HCT116 (cell line): ENCODE measurements around the gene UBE2N. TPM values are rescaled to one million over a fixed set of nuclear protein-coding genes. Genes with fewer than 3 reads are reported as not detected.

Source experiments
- ATAC-seq: fragments of 200-7000 bp; cut with Tn5 transposase; 2 replicates; pipeline ENCODE4 v1.9.1; 2020; ENCODE audit warnings: mild to moderate bottlenecking, moderate library complexity
- BruUV-seq: library from RNA; stranded (reverse); fragments of 400-500 nt; replicated peaks from 2 replicates; lab custom pipeline; 2021; lab: Mats Ljungman, UMichigan
- CTCF ChIA-PET: fragments of 300-600 bp; sonication (Branson Sonifier 250); formaldehyde crosslinking; loops from one replicate; lab custom pipeline; 2021; ENCODE audit warnings: antibody characterized with exemption; lab: Charles Lee
- POLR2A ChIA-PET: fragments of 300-600, 350-600 bp; sonication (Branson Sonifier 250); formaldehyde crosslinking; loops from one replicate; lab custom pipeline; 2021; ENCODE audit warnings: antibody characterized with exemption; lab: Charles Lee
- RAD21 ChIA-PET, 2 experiments: fragments of 300-600 bp; sonication (Branson Sonifier 250); formaldehyde crosslinking; loops; one replicate each; lab custom pipeline; 2023; ENCODE audit warnings: low total read pairs in 2 of 2; ENCODE audit not compliant: uncharacterized antibody in 2 of 2, unreplicated experiment in 2 of 2, low non-redundant PET in 1 of 2; lab: Charles Lee
- DNase-seq: peaks from one replicate; pipeline ENCODE4 v3.0.0-alpha.2; 2010; ENCODE audit warnings: low read depth, low spot score
- H2AFZ ChIP-seq: fragments of 200-600 bp; shearing (Covaris generic), sonication (generic); 2 replicates; pipeline ENCODE4 v1.6.1; 2017; ENCODE audit warnings: low read depth, mixed run types, mixed read lengths, antibody characterized with exemption, low read length; ENCODE audit not compliant: poor library complexity, severe bottlenecking
- H3K27ac ChIP-seq: 2 replicates; pipeline ENCODE4 v1.5.1; 2012; ENCODE audit warnings: low read depth, low read length
- H3K27me3 ChIP-seq: fragments of 200-600 bp; sonication (generic); 2 replicates; pipeline ENCODE4 v1.6.1; 2016; ENCODE audit warnings: mixed run types, low read length, mixed read lengths; ENCODE audit not compliant: insufficient read depth
- H3K36me3 ChIP-seq, 2 experiments: fragments of 200-500 bp in 1 of 2; fragments of 200-600 bp in 1 of 2; sonication (Bioruptor generic) in 1 of 2; sonication (generic) in 1 of 2; 2 replicates each; pipeline versions ENCODE4 v1.5.1 to v1.6.1; 2014 to 2016; ENCODE audit warnings: low read length in 2 of 2, inconsistent platforms in 1 of 2, mixed read lengths in 1 of 2, mixed run types in 1 of 2; ENCODE audit not compliant: insufficient read depth in 2 of 2, control insufficient read depth in 1 of 2
- H3K4me1 ChIP-seq, 2 experiments: fragments of 200-600 bp in 1 of 2; sonication (generic) in 1 of 2; 2 replicates each; pipeline versions ENCODE4 v1.5.1 to v1.6.1; 2012 to 2017; ENCODE audit warnings: low read length in 2 of 2, inconsistent platforms in 1 of 2, mild to moderate bottlenecking in 1 of 2, mixed read lengths in 1 of 2, mixed run types in 1 of 2, moderate library complexity in 1 of 2; ENCODE audit not compliant: insufficient read depth in 2 of 2, control insufficient read depth in 1 of 2
- H3K4me2 ChIP-seq: fragments of 200-600 bp; sonication (generic); 2 replicates; pipeline ENCODE4 v1.6.1; 2017; ENCODE audit warnings: mixed run types, low read length, mixed read lengths
- H3K4me3 ChIP-seq, 2 experiments: fragments of 200-600 bp in 1 of 2; sonication (generic) in 1 of 2; replicated peaks in 1 of 2; 2 replicates each; pipeline ENCODE4 v1.5.1; 2011 to 2016; ENCODE audit warnings: low read length in 2 of 2, control low read depth in 1 of 2, low read depth in 1 of 2, mild to moderate bottlenecking in 1 of 2, mixed read lengths in 1 of 2, mixed run types in 1 of 2
- H3K79me2 ChIP-seq: fragments of 200-600 bp; sonication (generic); 2 replicates; pipeline ENCODE4 v1.6.1; 2017; ENCODE audit warnings: mild to moderate bottlenecking, mixed run types, low read length, moderate library complexity, mixed read lengths; ENCODE audit not compliant: insufficient read depth
- H3K9ac ChIP-seq: fragments of 200-600 bp; sonication (generic); 2 replicates; pipeline ENCODE4 v1.6.1; 2016; ENCODE audit warnings: low read length, mixed read lengths
- H3K9me2 ChIP-seq: fragments of 200-600 bp; sonication (generic), shearing (Covaris generic); 2 replicates; pipeline ENCODE4 v1.6.1; 2017; ENCODE audit warnings: mixed run types, mild to moderate bottlenecking, moderate library complexity; ENCODE audit not compliant: insufficient read depth
- H3K9me3 ChIP-seq, 2 experiments: fragments of 200-500 bp in 1 of 2; fragments of 200-600 bp in 1 of 2; sonication (Bioruptor generic) in 1 of 2; sonication (generic) in 1 of 2; 2 replicates each; pipeline ENCODE4 v1.6.1; 2014 to 2017; ENCODE audit warnings: low read length in 2 of 2, mixed read lengths in 2 of 2, inconsistent platforms in 1 of 2, low read depth in 1 of 2, mild to moderate bottlenecking in 1 of 2, mixed run types in 1 of 2, moderate library complexity in 1 of 2; ENCODE audit not compliant: control insufficient read depth in 1 of 2, insufficient read depth in 1 of 2
- H4K20me1 ChIP-seq: fragments of 200-600 bp; sonication (generic), shearing (Covaris generic); 2 replicates; pipeline ENCODE4 v1.6.1; 2017; ENCODE audit warnings: mixed run types, mild to moderate bottlenecking, moderate library complexity; ENCODE audit not compliant: insufficient read depth
- CBX3 ChIP-seq: IDR thresholded peaks from 2 replicates; pipeline ENCODE4 v1.6.1; 2012; ENCODE audit warnings: low read depth
- EGR1 ChIP-seq: IDR thresholded peaks from 2 replicates; pipeline ENCODE4 v1.6.1; 2012; ENCODE audit warnings: low read depth
- ELF1 ChIP-seq: IDR thresholded peaks from 2 replicates; pipeline ENCODE4 v1.6.1; 2012; ENCODE audit warnings: low read depth, borderline replicate concordance
- EZH2 ChIP-seq: fragments of 200-600 bp; sonication (generic); IDR thresholded peaks from 2 replicates; pipeline ENCODE4 v1.6.1; 2017; ENCODE audit warnings: antibody characterized with exemption, mixed run types
- EZH2phosphoT487 ChIP-seq: fragments of 200-600 bp; IDR thresholded peaks from 2 replicates; pipeline ENCODE4 v1.6.1; 2018; ENCODE audit warnings: antibody characterized with exemption, borderline replicate concordance
- JUND ChIP-seq: IDR thresholded peaks from 2 replicates; pipeline ENCODE4 v1.6.1; 2012
- POLR2A ChIP-seq: IDR thresholded peaks from 2 replicates; pipeline ENCODE4 v1.7.0; 2011; ENCODE audit warnings: borderline replicate concordance; ENCODE audit not compliant: insufficient read depth, insufficient read length; ENCODE audit errors: extremely low read depth
- POLR2AphosphoS5 ChIP-seq: IDR thresholded peaks from 2 replicates; pipeline ENCODE4 v1.6.1; 2011; ENCODE audit warnings: mild to moderate bottlenecking, low read depth, low read length, moderate library complexity
- RAD21 ChIP-seq: IDR thresholded peaks from 2 replicates; pipeline ENCODE4 v1.6.1; 2012; ENCODE audit warnings: low read depth, mild to moderate bottlenecking
- SIN3A ChIP-seq: IDR thresholded peaks from 2 replicates; pipeline ENCODE4 v1.6.1; 2012; ENCODE audit warnings: low read depth
- SP1 ChIP-seq: IDR thresholded peaks from 2 replicates; pipeline ENCODE4 v1.6.1; 2012; ENCODE audit warnings: low read depth
- SRF ChIP-seq: IDR thresholded peaks from 2 replicates; pipeline ENCODE4 v1.6.1; 2012; ENCODE audit warnings: low read depth
- TCF7L2 ChIP-seq: IDR thresholded peaks from 2 replicates; pipeline ENCODE4 v1.7.0; 2011; ENCODE audit warnings: borderline replicate concordance, inconsistent platforms; ENCODE audit not compliant: insufficient read depth, insufficient read length; ENCODE audit errors: extremely low read depth
- ZFX ChIP-seq: fragments of 450-650 bp; IDR thresholded peaks from 2 replicates; pipeline ENCODE4 v1.6.1; 2017
- intact Hi-C: fragments of 100-400 bp; cut with micrococcal nuclease; formaldehyde crosslinking; loops from 2 replicates; pipeline ENCODE4 v1.10.0; 2022
- total RNA-seq: library from RNA; stranded (reverse); gene quantifications from one replicate; pipeline ENCODE4 v1.2.1, GENCODE V29; 2021; ENCODE audit not compliant: unreplicated experiment
- TF ChIP-seq, protein P1 (sequence below): IDR thresholded peaks from 2 replicates; pipeline ENCODE4 v1.6.1; 2011; ENCODE audit warnings: mild to moderate bottlenecking, low read length, moderate library complexity; ENCODE audit not compliant: insufficient replicate concordance; ENCODE audit errors: extremely low read depth
- TF ChIP-seq, protein P2 (sequence below), 3 experiments: fragments of 200-600 bp in 1 of 3; sonication (generic) in 1 of 3; IDR thresholded peaks in 2 of 3; conservative IDR thresholded peaks in 1 of 3; 2 replicates each; pipeline ENCODE4 v1.5.1; 2012 to 2017; ENCODE audit warnings: low read depth in 2 of 3, low read length in 2 of 3, antibody characterized with exemption in 1 of 3, borderline replicate concordance in 1 of 3, control low read depth in 1 of 3, mild to moderate bottlenecking in 1 of 3, mixed read lengths in 1 of 3, mixed run types in 1 of 3, moderate library complexity in 1 of 3; ENCODE audit not compliant: insufficient read depth in 1 of 3
- TF ChIP-seq, protein P3 (sequence below): IDR thresholded peaks from 2 replicates; pipeline ENCODE4 v1.6.1; 2012
- TF ChIP-seq, protein P4 (sequence below): IDR thresholded peaks from 2 replicates; pipeline ENCODE4 v1.6.1; 2012; ENCODE audit warnings: low read depth
- TF ChIP-seq, protein P5 (sequence below): IDR thresholded peaks from 2 replicates; pipeline ENCODE4 v1.6.1; 2012

The UBE2N gene
- total RNA-seq, 1 experiment from 2014 or later = 140 TPM

DNA sequence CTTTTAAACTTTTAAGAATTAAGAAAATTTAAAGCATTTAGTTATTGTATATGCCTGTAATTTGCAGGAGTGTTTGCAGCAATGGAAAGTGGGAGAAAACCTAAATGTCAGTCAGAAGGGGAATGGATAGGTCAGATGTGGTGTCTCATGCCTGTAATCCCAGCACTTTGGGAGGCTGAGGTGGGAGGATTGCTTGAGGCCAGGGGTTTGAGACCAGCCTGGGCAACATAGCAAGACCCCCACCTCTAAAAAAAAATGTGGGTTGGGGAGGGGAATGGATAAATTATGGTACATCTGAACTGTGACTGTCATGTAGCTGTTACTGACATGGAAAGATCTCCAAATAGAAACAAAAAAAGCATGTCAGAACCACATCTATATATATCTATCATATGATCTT is 27.6 kb upstream of the UBE2N start:
- Histone ChIP-seq H3K9me3 (no peaks in the 10 kb centered on the region), H3K27me3 (no peaks in the 10 kb centered on the region), H3K36me3 (peaks cover 18 to 26% of the 10 kb centered on the region in 2 experiments; a peak in 3 of 4 replicates), H3K4me3 (no peak overlapping the region), H3K9ac (no peak overlapping the region), H3K4me1 (peaks cover 5 to 10% of the 10 kb centered on the region in 2 experiments; a peak in 3 of 4 replicates), H3K9me2 (no peaks in the 10 kb centered on the region), H3K4me2 (peak overlapping the region; percentile 78; the same call in 1 of the 2 replicates), H3K27ac (no peak overlapping the region), H2AFZ (no peak overlapping the region), H3K79me2 (peaks cover 67% of the 10 kb centered on the region)
- ATAC-seq (no peak), DNase-seq (no peak)
- ChIA-PET CTCF (no interaction called here), POLR2A (no interaction called here), RAD21 (no interaction called here)
- intact Hi-C loops = no loop called here
- no TSS peak for BruUV-seq
- TF ChIP-seq POLR2A = no peak
- no peak for TF ChIP-seq EZH2phosphoT487
- no peak for TF ChIP-seq POLR2AphosphoS5
- TF ChIP-seq TCF7L2 = no peak
- TF ChIP-seq, protein P1, sequence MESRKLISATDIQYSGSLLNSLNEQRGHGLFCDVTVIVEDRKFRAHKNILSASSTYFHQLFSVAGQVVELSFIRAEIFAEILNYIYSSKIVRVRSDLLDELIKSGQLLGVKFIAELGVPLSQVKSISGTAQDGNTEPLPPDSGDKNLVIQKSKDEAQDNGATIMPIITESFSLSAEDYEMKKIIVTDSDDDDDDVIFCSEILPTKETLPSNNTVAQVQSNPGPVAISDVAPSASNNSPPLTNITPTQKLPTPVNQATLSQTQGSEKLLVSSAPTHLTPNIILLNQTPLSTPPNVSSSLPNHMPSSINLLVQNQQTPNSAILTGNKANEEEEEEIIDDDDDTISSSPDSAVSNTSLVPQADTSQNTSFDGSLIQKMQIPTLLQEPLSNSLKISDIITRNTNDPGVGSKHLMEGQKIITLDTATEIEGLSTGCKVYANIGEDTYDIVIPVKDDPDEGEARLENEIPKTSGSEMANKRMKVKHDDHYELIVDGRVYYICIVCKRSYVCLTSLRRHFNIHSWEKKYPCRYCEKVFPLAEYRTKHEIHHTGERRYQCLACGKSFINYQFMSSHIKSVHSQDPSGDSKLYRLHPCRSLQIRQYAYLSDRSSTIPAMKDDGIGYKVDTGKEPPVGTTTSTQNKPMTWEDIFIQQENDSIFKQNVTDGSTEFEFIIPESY = no peak
- no peak for TF ChIP-seq ZFX
- TF ChIP-seq ELF1 = no peak
- no peak for TF ChIP-seq CBX3
- TF ChIP-seq, protein P2, sequence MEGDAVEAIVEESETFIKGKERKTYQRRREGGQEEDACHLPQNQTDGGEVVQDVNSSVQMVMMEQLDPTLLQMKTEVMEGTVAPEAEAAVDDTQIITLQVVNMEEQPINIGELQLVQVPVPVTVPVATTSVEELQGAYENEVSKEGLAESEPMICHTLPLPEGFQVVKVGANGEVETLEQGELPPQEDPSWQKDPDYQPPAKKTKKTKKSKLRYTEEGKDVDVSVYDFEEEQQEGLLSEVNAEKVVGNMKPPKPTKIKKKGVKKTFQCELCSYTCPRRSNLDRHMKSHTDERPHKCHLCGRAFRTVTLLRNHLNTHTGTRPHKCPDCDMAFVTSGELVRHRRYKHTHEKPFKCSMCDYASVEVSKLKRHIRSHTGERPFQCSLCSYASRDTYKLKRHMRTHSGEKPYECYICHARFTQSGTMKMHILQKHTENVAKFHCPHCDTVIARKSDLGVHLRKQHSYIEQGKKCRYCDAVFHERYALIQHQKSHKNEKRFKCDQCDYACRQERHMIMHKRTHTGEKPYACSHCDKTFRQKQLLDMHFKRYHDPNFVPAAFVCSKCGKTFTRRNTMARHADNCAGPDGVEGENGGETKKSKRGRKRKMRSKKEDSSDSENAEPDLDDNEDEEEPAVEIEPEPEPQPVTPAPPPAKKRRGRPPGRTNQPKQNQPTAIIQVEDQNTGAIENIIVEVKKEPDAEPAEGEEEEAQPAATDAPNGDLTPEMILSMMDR (IDR thresholded peaks at IDR 0.05 in 2 of 3, conservative IDR thresholded peaks at IDR 0.05 in 1 of 3; ENCODE audit: borderline replicate concordance in 1 of 3, insufficient read depth in 1 of 3, low read depth in 2 of 3, low read length in 2 of 3) = no peak
- TF ChIP-seq SP1 = no peak
- TF ChIP-seq, protein P3, sequence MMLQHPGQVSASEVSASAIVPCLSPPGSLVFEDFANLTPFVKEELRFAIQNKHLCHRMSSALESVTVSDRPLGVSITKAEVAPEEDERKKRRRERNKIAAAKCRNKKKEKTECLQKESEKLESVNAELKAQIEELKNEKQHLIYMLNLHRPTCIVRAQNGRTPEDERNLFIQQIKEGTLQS = no peak
- TF ChIP-seq, protein P4, sequence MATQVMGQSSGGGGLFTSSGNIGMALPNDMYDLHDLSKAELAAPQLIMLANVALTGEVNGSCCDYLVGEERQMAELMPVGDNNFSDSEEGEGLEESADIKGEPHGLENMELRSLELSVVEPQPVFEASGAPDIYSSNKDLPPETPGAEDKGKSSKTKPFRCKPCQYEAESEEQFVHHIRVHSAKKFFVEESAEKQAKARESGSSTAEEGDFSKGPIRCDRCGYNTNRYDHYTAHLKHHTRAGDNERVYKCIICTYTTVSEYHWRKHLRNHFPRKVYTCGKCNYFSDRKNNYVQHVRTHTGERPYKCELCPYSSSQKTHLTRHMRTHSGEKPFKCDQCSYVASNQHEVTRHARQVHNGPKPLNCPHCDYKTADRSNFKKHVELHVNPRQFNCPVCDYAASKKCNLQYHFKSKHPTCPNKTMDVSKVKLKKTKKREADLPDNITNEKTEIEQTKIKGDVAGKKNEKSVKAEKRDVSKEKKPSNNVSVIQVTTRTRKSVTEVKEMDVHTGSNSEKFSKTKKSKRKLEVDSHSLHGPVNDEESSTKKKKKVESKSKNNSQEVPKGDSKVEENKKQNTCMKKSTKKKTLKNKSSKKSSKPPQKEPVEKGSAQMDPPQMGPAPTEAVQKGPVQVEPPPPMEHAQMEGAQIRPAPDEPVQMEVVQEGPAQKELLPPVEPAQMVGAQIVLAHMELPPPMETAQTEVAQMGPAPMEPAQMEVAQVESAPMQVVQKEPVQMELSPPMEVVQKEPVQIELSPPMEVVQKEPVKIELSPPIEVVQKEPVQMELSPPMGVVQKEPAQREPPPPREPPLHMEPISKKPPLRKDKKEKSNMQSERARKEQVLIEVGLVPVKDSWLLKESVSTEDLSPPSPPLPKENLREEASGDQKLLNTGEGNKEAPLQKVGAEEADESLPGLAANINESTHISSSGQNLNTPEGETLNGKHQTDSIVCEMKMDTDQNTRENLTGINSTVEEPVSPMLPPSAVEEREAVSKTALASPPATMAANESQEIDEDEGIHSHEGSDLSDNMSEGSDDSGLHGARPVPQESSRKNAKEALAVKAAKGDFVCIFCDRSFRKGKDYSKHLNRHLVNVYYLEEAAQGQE = no peak
- TF ChIP-seq SIN3A = no peak
- no peak for TF ChIP-seq SRF
- no peak for TF ChIP-seq JUND
- TF ChIP-seq EGR1 = no peak
- TF ChIP-seq, protein P5, sequence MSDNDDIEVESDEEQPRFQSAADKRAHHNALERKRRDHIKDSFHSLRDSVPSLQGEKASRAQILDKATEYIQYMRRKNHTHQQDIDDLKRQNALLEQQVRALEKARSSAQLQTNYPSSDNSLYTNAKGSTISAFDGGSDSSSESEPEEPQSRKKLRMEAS = no peak
- no peak for TF ChIP-seq EZH2
- TF ChIP-seq RAD21 = no peak
- TF ChIP-seq, all 23 proteins: peak for 0
- no peaks in the 10 kb centered on the region for H4K20me1 ChIP-seq
